GM18511 (cell line): ENCODE measurements around the gene HADHB.
"Not testable (repeated sequence)": the region's sequence is repeated elsewhere in the genome, so short reads cannot be mapped to it uniquely, and the experiment has no call there.

ENCODE experiments used
- ATAC-seq: cut with Tn5 transposase; IDR thresholded peaks from one replicate; pipeline ENCODE4 v1.9.1; 2021; ENCODE audit warnings: mild to moderate bottlenecking, moderate library complexity; ENCODE audit not compliant: unreplicated experiment

The HADHB gene

DNA sequence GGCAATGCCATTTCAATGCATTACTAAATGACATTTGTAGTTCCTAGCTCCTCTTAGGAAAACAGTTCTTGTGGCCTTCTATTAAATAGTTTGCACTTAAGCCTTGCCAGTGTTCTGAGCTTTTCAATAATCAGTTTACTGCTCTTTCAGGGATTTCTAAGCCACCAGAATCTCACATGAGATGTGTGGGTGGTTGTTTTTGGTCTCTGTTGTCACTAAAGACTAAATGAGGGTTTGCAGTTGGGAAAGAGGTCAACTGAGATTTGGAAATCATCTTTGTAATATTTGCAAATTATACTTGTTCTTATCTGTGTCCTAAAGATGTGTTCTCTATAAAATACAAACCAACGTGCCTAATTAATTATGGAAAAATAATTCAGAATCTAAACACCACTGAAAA lies 45.3 kb downstream of the HADHB start:
- ATAC-seq: no peak

DNA sequence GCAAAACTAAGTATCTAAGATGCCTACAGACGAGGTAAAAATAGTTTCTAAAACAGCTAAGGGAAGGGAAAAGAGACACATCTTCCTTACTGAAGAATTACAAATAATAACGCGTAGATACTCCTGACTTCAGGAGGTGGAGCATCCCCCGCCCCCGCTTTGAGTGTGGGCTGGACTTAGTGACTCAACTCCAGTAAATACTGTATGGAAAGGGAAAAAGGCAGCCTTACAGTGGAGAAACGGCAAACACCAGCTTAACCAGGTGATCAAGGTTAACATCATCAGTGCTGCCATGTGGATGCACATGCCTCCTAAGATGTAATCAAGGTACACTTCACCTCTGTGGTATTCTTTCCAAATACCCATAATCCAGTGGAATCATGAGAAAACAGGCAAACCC lies 47.9 kb downstream of the HADHB start:
- no peak for ATAC-seq

DNA sequence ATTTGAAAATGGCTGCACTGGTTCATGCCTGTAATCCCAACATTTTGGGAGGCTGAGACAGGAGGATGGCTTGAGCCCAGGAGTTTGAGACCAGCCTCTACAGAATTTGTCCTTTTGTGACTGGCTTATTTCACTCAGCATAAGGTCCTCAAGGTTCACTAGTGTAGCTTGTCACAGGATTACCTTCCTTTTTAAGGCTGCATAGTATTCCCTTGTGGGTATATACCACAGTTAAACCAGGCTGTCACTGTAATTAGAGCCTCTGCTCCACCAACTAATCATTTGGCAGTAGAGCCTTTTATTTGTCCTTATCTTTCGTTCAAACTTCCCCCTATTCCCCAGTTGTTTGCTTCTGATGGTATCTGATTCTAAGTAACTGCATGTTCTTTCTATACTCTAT lies 50.8 kb downstream of the HADHB start:
- no peak for ATAC-seq

DNA sequence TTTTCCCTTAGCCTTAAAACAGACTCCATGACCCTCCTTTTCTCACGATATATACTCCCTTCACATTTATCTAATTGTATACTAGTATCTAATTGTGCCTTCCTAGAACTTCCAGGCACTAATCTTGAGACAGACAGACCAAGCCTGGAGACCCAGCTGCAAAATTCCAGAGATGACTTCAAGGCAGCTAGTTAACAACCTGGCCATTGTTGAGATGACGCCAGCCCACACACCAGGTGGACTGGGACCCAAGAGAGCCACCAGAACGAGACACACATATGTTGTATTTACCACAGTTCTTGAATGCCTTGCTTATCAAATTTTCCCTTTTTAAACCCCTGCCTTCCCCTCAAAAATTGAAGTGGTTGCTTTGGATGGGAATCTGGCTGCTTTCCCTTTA lies 52.3 kb downstream of the HADHB start:
- no peak for ATAC-seq

DNA sequence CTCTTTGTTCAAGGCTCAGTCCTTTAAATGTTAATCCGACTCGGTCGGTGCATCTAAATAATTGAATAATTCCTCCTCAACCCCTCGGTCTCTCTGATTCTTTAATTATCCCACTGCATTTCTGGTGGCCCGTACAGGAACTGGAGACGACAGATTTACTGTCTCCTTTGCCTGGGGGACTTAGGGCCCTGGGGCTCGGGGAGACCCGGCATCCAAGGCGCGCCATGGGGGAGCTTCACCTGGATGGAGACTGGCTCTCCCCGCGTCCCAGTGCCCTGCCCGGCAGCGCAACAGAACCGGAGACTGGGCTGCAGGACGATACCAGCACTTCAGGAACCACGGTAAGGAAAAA lies 53.5 kb downstream of the HADHB start:
- ATAC-seq: no peak

DNA sequence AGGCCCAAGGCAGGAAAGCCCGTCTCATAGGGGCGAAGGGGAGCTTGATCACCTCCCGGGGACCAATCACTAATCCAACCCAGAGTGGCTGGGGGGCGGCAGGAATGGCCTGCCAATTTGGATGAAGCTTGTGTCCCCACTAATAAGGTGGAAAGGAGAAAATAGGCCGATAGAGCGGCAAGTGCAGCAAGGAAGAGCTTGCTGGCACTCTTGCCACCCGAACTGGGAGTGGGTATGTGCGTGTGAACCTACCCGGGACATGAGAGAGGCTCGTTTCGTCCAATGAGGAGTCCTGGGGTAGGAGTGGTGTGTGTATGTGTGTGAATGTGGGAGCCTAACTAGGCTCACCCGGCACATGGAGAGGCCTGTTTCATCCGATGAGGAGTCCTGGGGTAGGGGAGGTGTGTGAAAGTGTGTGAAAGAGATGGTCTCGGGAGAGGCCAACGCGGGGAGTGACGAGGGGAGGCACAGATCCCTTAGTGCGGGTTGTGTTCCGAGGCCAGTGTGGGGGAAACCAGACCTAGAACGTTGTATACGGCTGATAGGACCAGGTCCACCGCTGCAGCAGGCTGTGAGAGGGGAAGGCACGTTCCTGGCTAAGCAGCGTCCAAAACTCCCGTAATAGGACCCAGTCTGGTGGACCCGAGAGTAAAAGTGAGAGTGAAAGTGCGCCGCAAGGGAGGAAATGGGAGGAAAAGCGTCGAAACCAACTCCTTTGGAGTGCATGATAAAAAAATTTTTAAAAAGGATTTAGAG lies 54.1 kb downstream of the HADHB start:
- no peak for ATAC-seq

DNA sequence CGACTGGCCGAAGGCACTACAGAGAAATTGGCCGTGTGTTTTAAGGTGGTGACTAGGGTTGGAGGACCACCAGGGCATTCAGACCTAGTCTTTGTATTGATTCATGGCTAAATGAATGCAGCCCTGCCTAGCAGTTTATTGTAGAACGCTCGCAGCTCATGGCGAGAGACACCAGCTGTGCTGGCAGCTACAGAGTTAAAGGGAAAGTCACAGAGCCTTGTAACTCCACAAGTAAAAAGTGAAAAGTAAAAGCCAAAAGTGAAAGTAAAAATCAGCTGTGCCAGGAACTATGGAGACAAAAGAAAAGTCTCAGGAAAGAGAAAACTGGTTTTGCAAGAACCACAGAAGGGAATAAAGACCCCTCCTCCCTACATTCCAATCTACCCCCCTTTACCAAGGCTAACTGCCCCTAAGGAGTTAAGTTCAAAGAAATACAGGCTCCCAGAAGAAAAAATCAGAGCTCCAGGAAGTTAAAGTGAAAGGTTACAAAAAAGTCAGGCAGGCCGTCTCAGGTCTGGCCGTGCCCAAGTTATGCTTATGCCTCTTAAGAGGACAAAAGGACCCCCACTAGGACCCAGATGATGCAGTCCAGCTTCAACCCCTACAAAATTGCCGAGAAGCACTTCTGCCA lies 54.8 kb downstream of the HADHB start:
- no peak for ATAC-seq

DNA sequence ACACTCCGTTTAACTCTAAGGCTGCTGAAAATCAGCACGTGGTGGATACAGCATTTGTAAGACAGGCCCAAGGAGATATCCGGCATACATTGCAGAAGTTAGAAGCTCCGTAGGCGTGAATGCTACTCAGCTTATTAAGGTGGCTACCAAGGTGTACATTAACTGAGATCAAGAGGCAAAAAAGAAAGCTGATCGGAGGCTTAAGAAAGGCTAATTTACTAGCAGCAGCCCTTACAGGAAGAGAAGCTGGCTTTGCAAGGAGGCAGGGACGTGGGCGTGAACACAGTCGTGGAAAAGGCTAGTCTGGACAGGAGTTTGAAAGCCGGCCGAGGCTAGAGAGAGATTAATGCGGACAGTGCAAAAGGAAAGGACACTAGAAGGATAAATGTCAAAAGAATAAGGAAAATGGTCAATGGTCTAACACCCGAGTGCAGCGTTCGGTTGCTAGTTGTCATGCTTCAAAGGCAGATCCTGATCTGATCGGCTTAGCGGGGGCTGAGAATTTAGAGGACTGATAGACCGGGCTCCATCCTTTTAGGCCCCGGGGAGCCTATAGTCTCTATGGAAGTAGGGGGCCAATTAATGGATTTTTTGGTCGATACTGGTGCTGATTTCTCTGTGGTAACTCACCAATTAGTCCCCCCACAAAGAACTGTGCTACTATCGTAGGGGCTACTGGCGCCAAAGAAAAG lies 55.6 kb downstream of the HADHB start:
- ATAC-seq: no peak

DNA sequence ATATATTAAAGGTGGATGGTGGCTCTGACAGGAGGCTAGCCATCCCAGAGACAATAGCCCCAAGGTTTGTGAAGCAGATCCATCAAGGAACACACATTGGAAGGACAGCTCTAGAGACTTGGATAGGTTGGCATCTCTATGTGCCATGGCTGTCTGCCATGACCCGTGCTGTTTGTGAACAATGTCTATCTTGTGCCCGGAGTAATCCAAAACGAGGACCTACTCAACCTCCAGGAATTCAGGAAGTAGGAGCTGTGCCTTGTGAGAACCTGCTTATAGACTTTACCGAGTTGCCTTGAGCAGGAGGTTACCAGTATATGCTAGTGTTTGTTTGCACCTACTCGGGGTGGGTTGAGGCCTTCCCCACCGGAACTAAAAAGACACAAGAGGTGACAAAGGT lies 58.1 kb downstream of the HADHB start:
- ATAC-seq: no peak

DNA sequence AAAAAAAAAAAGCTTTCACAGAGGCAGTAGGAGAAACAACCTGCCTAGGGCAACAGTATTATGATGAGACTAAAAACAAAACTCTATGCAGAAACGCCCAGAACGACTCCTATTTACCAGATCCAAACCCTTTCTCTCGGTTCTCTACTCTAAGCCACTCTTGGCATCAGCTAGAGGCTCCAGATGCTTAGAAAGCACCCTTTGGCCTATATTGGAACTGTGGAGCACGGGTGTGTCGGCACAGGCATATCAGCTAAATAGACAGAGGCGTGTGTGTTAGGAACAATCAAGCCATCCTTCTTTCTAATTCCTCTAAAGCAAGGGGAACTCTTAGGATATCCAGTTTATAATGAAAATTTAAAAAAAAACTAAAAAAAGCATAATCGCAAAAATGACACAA lies 60.4 kb downstream of the HADHB start:
- ATAC-seq: not testable (repeated sequence)

DNA sequence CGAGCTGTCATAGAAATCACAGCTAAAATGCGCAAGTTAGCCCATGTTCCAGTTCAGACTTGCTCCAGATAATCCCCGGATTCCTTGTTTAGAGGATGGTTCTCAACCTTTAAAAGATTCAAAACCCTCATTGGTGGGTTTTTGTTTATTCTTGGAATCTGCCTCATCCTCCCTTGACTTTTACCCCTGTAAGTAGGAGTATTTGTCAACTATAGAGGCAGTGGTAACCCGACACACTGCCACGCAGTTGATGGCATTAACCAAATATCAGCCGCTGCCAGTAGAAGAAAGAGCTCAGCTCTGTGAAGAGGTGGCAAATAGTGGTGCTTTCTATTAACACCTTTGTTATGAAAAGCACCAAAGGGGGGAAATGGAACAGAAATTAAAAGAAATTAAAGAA lies 60.8 kb downstream of the HADHB start:
- ATAC-seq: no peak

DNA sequence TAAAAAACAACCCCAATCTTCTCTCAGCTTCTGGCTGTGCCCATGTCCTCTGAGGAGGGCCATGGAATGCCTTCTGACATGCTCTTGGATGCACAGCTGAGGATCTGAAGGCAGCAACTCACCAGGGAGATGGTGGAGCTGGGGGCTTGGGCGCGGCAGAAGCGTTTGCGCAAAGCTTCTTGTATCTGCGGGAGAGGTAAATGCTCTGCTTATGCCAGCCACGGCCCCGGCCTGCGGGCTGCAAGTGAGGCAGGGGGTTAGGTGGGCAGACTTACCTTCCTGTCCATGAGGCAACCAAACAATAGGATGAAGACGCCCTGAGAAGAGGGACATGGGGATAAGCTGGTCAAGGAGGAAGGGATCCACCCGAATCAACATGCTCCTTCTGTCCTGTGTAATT lies 65.2 kb downstream of the HADHB start:
- ATAC-seq: no peak

DNA sequence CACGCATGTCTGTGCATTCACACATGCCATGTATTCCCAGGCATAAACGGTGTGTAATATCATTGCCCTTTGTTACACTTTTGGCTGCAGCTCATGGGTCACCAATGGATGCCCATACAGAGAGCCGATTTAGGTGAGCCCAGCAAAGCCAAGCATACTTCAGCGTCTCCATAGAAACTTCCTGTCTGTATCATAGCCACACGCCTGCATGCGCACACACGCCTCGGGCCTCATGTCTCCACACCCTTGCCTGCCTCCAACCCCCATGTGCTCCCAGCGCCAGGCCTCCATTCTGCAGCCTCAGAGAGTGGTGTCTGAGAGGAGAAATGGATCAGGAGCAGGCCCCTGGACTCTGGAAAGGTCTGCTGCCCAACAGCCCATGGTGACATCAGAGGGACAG lies 67.7 kb downstream of the HADHB start:
- ATAC-seq: no peak

DNA sequence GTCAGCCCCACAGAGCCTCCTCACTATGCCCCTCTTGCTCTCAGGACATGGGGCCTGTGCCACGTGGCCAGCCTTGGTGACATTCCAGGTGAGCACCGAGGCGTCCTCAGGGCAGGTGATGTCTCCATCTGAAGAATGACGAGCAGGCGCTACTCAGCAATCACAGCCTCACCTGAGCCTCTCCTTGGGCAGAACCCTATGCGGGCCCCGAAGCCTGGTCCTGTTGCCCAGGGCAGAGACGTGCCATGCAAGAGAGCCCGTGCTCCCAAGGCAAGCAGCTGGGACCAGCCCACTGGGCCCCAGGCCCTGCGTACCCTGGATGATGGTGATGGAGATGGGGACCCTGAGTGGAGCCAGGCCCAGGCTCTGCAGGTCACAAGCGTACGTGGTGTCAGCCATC lies 68.7 kb downstream of the HADHB start:
- ATAC-seq: no peak

DNA sequence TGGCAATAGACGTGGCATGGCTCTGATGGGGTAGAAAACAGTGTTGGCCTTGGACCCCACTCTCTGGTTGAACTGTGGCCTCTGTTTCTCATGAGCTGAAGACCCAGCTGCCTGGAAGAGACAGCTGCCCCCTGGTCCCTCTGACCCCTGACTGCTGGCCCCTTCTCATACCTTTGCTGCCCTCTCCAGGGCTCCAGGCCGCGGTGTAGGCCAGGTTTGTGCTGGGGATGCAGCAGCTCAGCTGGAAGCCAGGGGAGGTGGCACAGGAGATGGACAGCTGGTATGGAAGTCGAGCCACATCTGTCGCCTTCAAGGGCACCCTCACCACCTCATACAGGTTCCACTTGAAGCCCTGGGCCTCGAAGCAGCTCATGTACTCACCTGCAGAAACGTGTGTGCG lies 69.5 kb downstream of the HADHB start:
- ATAC-seq: no peak

DNA sequence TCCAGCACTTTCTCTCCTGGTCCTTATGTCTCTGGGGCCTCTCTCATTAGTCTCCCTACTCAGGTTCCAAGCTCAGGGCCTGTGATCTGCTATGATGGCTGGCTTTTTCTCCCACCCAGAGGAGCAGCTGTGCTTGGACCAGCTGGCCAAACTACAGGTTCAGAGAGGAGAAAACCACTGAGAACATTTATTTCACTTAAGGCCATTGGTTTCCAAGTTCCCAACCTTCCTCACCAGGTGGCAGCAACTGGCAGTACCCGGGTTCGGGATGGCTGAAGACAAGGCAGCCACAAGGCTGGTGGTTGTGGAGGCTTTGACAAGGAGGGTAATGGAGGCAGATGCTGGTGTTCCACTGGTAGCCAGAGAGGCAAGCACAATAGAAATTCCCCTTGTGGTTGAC lies 71.3 kb downstream of the HADHB start:
- no peak for ATAC-seq

DNA sequence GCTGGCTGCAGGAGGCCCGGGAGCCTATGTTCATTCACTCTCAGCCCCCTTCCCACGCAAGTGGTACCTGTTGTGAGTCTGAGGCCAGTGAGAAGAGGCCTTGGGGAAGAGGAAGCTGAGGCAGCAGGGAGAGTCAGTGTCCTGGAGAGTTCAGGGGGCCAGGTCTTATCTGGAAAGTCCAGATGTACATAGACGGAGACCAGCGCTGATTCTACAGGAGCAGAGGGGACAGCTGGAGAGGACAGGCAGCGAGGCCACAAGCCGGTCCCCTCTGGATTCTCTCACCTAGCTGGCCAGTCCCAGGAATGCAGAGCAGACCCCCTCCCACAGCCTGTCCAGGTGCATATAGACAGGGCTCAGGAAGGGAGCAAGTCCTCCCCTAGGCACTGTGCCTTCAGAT lies 72.1 kb downstream of the HADHB start:
- ATAC-seq: no peak

DNA sequence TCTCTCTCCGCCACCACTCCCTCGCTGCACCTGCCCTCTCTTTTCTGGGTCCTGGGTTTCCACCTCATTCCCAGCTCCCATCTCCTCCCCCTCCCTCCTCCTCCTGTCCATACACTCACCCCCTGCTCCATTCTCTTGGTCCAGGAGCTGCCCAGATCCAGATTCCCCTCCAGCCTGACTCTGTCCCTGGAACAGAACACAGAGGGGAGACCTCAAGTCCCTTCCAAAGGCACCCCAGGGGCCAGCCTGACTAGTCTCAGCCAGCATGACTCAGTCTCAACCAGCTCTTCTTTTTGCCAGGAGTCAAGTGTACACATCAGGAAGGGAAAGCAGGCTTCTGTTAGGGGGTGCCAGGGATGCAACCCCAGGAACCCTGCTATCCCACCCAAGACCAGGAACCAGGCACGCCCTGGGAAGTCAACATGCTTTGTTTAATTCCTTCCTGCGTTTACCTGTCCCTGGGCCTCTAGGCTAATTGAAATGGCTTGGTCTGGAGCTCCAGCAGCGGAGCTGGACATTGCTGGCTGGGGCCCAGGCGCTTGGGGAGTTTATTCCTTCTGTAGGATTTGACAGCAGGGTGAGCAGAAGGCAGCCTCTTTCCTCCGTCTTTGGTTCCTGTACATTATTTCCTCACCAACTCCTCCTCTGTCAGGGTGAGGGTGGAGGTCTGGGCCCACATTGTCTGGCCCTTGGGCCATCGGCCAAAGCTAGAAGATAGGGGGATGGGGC lies 72.8 kb downstream of the HADHB start:
- no peak for ATAC-seq

DNA sequence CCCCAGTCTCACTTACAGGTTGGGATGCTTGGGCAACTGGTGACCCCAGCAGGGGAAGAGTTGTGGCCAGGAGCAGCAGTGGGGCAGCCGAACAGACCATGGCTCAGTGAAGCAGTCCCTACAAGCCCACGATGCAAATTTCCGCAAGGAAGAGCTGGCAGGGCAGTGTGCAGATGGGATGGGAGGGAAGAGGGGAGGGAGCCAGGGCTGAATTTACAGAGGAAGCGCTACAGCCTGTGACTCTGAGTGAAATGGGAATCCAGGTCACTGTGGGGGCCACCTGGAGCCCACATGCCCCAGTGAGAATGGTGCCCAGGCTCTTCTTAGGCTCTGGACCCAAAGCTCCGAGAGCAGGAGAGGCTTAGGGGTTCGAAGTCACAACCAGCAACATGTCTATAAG lies 74.2 kb downstream of the HADHB start:
- ATAC-seq: no peak

DNA sequence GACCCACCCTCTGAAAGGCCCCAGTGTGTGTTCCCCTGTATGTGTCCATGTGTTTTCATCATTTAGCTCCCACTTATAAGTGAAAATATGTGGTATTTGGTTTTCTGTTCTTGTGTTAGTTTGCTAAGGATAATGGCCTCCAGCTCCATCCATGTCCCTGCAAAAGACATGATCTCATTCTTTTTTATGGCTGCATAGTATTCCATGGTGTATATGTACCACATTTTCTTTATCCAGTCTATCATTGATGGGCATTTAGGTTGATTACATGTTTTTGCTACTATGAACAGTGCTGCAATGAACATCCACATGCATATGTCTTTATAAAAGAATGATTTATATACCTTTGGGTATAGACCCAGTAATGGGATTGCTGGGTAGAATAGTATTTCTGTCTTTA lies 79.7 kb downstream of the HADHB start:
- ATAC-seq: not testable (repeated sequence)

DNA sequence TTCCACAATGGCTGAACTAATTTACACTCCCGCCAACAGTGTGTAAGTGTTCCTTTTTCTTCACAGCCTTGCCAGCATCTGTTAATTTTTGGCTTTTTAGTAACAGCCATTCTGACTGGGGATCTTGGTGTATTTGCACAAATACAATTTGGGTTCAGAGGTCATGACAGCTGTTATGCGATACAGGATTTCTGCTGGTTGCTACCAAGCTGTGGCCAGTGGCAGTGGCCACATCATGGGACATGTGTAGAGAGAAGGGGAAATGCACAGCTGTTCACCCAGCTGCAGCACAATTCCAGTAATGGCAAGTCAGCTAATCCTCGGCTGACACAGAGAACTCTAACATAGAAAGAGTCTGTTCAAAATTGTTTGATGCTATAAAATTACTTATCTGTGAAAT lies 80.2 kb downstream of the HADHB start:
- no peak for ATAC-seq

DNA sequence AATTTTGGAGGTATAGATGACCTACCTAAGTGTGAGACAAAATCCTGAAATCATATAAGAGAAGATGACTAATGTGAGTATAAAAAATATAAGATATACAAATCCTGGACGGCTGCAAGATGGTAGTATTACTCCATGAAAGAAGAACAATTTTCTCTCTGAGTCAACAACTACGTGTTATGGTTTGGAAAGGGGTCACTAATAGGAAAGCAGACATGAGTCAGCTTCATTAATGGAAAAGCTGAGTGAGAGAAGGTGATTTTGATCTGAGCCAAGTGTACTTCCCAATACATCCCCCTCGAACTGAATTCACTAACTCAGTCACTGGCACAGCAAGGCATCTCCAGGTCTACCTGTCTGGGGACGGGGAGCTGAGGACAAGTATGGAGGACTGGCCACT lies 81.1 kb downstream of the HADHB start:
- no peak for ATAC-seq
